CD14-positive monocyte (primary cell): ENCODE measurements around the gene STARD4. TPM values are rescaled to one million over a fixed set of nuclear protein-coding genes. Genes with fewer than 3 reads are reported as not detected.

Source experiments
- DNase-seq, 3 donors: peaks; one replicate each; pipeline ENCODE4 v3.0.0-alpha.2; 2011 to 2022
- H2AFZ ChIP-seq: 2 replicates; pipeline ENCODE4 v1.6.0; 2012; ENCODE audit warnings: mild to moderate bottlenecking, low read depth, low read length, inconsistent platforms; ENCODE audit not compliant: insufficient read depth, poor library complexity, severe bottlenecking
- H3K27ac ChIP-seq, 2 donors: 1 replicate in 1 of 2; 2 replicates in 1 of 2; pipeline ENCODE4 v1.5.1; 2012 to 2013; ENCODE audit warnings: low read length in 2 of 2, control low read depth in 1 of 2, inconsistent platforms in 1 of 2, low read depth in 1 of 2, mild to moderate bottlenecking in 1 of 2
- H3K27me3 ChIP-seq, 2 donors: one replicate each; pipeline versions ENCODE4 v1.6.0 to v1.6.1; 2011 to 2013; ENCODE audit warnings: low read length in 2 of 2; ENCODE audit not compliant: control insufficient read depth in 2 of 2, insufficient read depth in 2 of 2
- H3K36me3 ChIP-seq, 2 donors: replicated peaks in 1 of 2; 1 replicate in 1 of 2; 2 replicates in 1 of 2; pipeline versions ENCODE4 v1.5.1 to v1.6.1; 2012 to 2013; ENCODE audit warnings: low read length in 2 of 2, control low read depth in 1 of 2, inconsistent platforms in 1 of 2, mild to moderate bottlenecking in 1 of 2; ENCODE audit not compliant: insufficient read depth in 2 of 2, control insufficient read depth in 1 of 2
- H3K4me1 ChIP-seq, 2 donors: 1 replicate in 1 of 2; 2 replicates in 1 of 2; pipeline versions ENCODE4 v1.5.1 to v1.6.1; 2012 to 2013; ENCODE audit warnings: low read length in 2 of 2, control low read depth in 1 of 2, inconsistent platforms in 1 of 2, mild to moderate bottlenecking in 1 of 2, moderate library complexity in 1 of 2; ENCODE audit not compliant: insufficient read depth in 2 of 2, control insufficient read depth in 1 of 2
- H3K4me2 ChIP-seq: replicated peaks from 2 replicates; pipeline ENCODE3; 2012; ENCODE audit warnings: low read length, moderate library complexity, mild to moderate bottlenecking; ENCODE audit not compliant: poor library complexity, severe bottlenecking; ENCODE audit errors: extremely low read depth
- H3K4me3 ChIP-seq, 3 experiments: fragments of 200-600 bp in 1 of 3; sonication (generic) in 1 of 3; replicated peaks in 1 of 3; 1 replicate in 2 of 3; 2 replicates in 1 of 3; pipeline ENCODE4 v1.5.1; 2011 to 2013; ENCODE audit warnings: low read length in 3 of 3, mild to moderate bottlenecking in 3 of 3, control low read depth in 2 of 3, low read depth in 2 of 3, inconsistent platforms in 1 of 3, moderate library complexity in 1 of 3
- H3K79me2 ChIP-seq: 2 replicates; pipeline ENCODE4 v1.6.0; 2012; ENCODE audit warnings: mild to moderate bottlenecking, control low read depth, inconsistent platforms, low read length, moderate library complexity; ENCODE audit not compliant: insufficient read depth
- H3K9ac ChIP-seq: 2 replicates; pipeline ENCODE4 v1.6.0; 2017; ENCODE audit warnings: low read length, mild to moderate bottlenecking; ENCODE audit not compliant: insufficient read depth, poor library complexity, severe bottlenecking
- H3K9me3 ChIP-seq, 2 donors: replicated peaks in 1 of 2; 1 replicate in 1 of 2; 2 replicates in 1 of 2; pipeline versions ENCODE4 v1.5.1 to v1.6.1; 2012 to 2013; ENCODE audit warnings: low read length in 2 of 2, control low read depth in 1 of 2; ENCODE audit not compliant: control insufficient read depth in 1 of 2, insufficient read depth in 1 of 2
- H4K20me1 ChIP-seq: 2 replicates; pipeline ENCODE4 v1.6.0; 2012; ENCODE audit warnings: mild to moderate bottlenecking, low read length, control low read depth, moderate library complexity; ENCODE audit not compliant: insufficient read depth
- H3K27ac Mint-ChIP-seq, 7 donors: one replicate each; pipeline ENCODE4 v1.8.0; 2020; ENCODE audit warnings: mild to moderate bottlenecking in 7 of 7, mixed read lengths in 7 of 7, moderate library complexity in 6 of 7, inconsistent platforms in 2 of 7
- H3K27me3 Mint-ChIP-seq, 3 donors: one replicate each; pipeline ENCODE4 v1.8.0; 2021 to 2022; ENCODE audit warnings: low read depth in 3 of 3, mild to moderate bottlenecking in 3 of 3, mixed read lengths in 3 of 3, moderate library complexity in 3 of 3, inconsistent platforms in 1 of 3
- H3K36me3 Mint-ChIP-seq, 2 donors: one replicate each; pipeline ENCODE4 v1.8.0; 2020; ENCODE audit warnings: mixed read lengths in 2 of 2, inconsistent platforms in 1 of 2, mild to moderate bottlenecking in 1 of 2
- H3K4me1 Mint-ChIP-seq: one replicate; pipeline ENCODE4 v1.8.0; 2020; ENCODE audit warnings: mild to moderate bottlenecking, mixed read lengths
- H3K4me3 Mint-ChIP-seq, 2 donors: one replicate each; pipeline ENCODE4 v1.8.0; 2020; ENCODE audit warnings: mild to moderate bottlenecking in 2 of 2, mixed read lengths in 2 of 2, moderate library complexity in 1 of 2
- H3K9me3 Mint-ChIP-seq, 7 donors: one replicate each; pipeline ENCODE4 v1.8.0; 2020 to 2022; ENCODE audit warnings: mixed read lengths in 7 of 7, mild to moderate bottlenecking in 6 of 7, moderate library complexity in 6 of 7, inconsistent platforms in 2 of 7
- CTCF ChIP-seq: fragments of 200-600 bp; IDR thresholded peaks from one replicate; pipeline ENCODE4 v1.8.0; 2022; ENCODE audit warnings: antibody characterized with exemption, mild to moderate bottlenecking
- WGBS: methylation state at CpG from one replicate; pipeline ENCODE4 v1.1.5; 2013; ENCODE audit warnings: missing lambda C conversion rate; ENCODE audit not compliant: insufficient coverage; 5-methylcytosine and 5-hydroxymethylcytosine counted together
- intact Hi-C, 2 donors: fragments of 100-400 bp; cut with micrococcal nuclease; formaldehyde crosslinking; loops; one replicate each; pipeline versions ENCODE4 v1.15.0 to v1.15.1; 2023
- polyA plus RNA-seq, 3 donors: library from polyadenylated mRNA; depleted of rRNA in 1 of 3; unstranded in 2 of 3; stranded (reverse) in 1 of 3; fragments of 300-500 nt in 2 of 3; fragments of >200 nt in 1 of 3; fragmentation: Illumina TruSeq in 2 of 3; gene quantifications; 1 replicate in 2 of 3; 2 replicates in 1 of 3; pipeline ENCODE4 v1.2.3, GENCODE V29; 2012 to 2021

STARD4 gene
- polyA plus RNA-seq, 3 donors = 6.4 to 7.7 (median 6.7) TPM

GRCh38 chr5:111461934-111462333 is 50.4 kb downstream of the STARD4 start:
- no peaks in the 10 kb centered on the region for H3K9me3 ChIP-seq

GRCh38 chr5:111461255-111461671 is 51.1 kb downstream of the STARD4 start:
- intact Hi-C loops = no loop called here
- Mint-ChIP-seq H3K4me1 (peaks cover 7% of the 10 kb centered on the region), H3K9me3 (peaks cover 0 to 10% (median 1%) of the 10 kb centered on the region in 7 donors), H3K27ac (no peak overlapping the region), H3K27me3 (peaks cover 0 to 8% (median 3%) of the 10 kb centered on the region in 3 donors), H3K36me3 (no peaks in the 10 kb centered on the region), H3K4me3 (no peak overlapping the region)
- no peak overlapping the region for H3K4me3 ChIP-seq
- no peaks in the 10 kb centered on the region for H4K20me1 ChIP-seq
- no peak for TF ChIP-seq CTCF
- H3K4me2 ChIP-seq = no peak overlapping the region
- no peaks in the 10 kb centered on the region for H3K9me3 ChIP-seq
- WGBS = 70% methylated on average over 2 of the region's 3 CpGs
- no peak overlapping the region for H2AFZ ChIP-seq
- H3K27ac ChIP-seq = no peak overlapping the region
- H3K27me3 ChIP-seq = peaks cover 0 to 2% of the 10 kb centered on the region in 2 donors
- H3K9ac ChIP-seq = no peak overlapping the region
- no peaks in the 10 kb centered on the region for H3K79me2 ChIP-seq
- H3K36me3 ChIP-seq = no peaks in the 10 kb centered on the region
- DNase-seq = no peak
- no peaks in the 10 kb centered on the region for H3K4me1 ChIP-seq

More at GRCh38 chr5:111461934-111462333, 50.4 kb downstream of the STARD4 start:
- peaks cover 0 to 2% of the 10 kb centered on the region in 2 donors for H3K27me3 ChIP-seq
- no peak overlapping the region for H3K4me2 ChIP-seq
- intact Hi-C loops = no loop called here
- no peak overlapping the region for H2AFZ ChIP-seq
- H3K4me1 ChIP-seq = no peaks in the 10 kb centered on the region
- TF ChIP-seq CTCF = no peak
- no peak for DNase-seq
- Mint-ChIP-seq H3K36me3 (no peaks in the 10 kb centered on the region), H3K4me3 (no peak overlapping the region), H3K9me3 (peaks cover 0 to 11% (median 1%) of the 10 kb centered on the region in 7 donors), H3K27ac (no peak overlapping the region), H3K27me3 (peaks cover 0 to 8% (median 3%) of the 10 kb centered on the region in 3 donors), H3K4me1 (peaks cover 7% of the 10 kb centered on the region)
- H3K9ac ChIP-seq = no peak overlapping the region
- H3K27ac ChIP-seq = no peak overlapping the region
- no peaks in the 10 kb centered on the region for H3K79me2 ChIP-seq
- no peaks in the 10 kb centered on the region for H3K36me3 ChIP-seq
- 63% methylated on average over 2 of the region's 2 CpGs for WGBS
- H3K4me3 ChIP-seq = no peak overlapping the region
- no peaks in the 10 kb centered on the region for H4K20me1 ChIP-seq
